ENCODE measurements around the gene UGCG. TPM values are rescaled to one million over a fixed set of nuclear protein-coding genes. Genes with fewer than 3 reads are reported as not detected.

Gene UGCG
- total and polyA plus RNA-seq, 9 of the 15 experiments (the other 6 are each of a cell fraction or from before 2014, with no cell fraction given): 20.0 to 40.3 (median 29.2) TPM

DNA sequence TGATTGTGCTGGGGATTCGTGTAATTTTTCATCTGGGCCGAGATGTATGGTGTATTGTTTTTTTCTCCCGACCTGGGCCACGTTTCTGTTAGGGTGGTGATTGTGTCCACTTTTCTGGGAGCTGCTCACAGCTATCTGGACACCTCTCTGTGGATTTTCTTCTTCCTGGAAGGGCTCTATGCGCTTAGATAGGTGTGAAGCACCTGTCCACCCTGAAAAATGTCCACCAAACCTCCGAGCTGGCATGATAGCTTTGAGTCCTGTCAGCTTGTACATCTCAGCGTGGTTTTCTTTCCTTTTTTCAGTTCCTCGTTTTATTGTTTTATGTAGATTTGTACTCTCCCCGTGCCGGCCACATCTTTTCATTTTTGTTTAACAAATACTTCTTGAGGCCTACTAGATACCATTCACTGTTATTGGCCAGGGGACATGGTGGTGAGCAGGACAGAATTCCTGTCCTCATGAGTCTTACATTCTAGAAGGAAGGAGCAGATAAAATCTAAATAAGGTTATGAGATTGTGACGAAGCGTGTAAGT lies 1.1 kb downstream of the UGCG start (continued):
- 0 out of 2 replicates have a peak, but pooled peaks have one; percentile 23 for TF ChIP-seq CBX5 (IDR thresholded peaks at IDR 0.05; ENCODE audit: borderline replicate concordance, low read depth)
- TF ChIP-seq MYC (IDR thresholded peaks at IDR 0.05; ENCODE audit: low read depth, low read length): no peak
- TF ChIP-seq MYC (CRISPR knock-in tag; IDR thresholded peaks at IDR 0.05; ENCODE audit: borderline replicate concordance, low read depth): no peak
- TF ChIP-seq PYGO2 (tag; IDR thresholded peaks at IDR 0.05): 0 out of 2 replicates have a peak, but pooled peaks have one; percentile 35
- TF ChIP-seq RCOR1 (IDR thresholded peaks at IDR 0.05; ENCODE audit: borderline replicate concordance in 1 of 2, low read depth in 2 of 2, low read length in 2 of 2): 0 out of 4 replicates have a peak, but pooled peaks of 1 of the 2 experiments have one; percentile 14
- TF ChIP-seq JUNB (CRISPR knock-in tag; conservative IDR thresholded peaks at IDR 0.05): no peak
- no peak for TF ChIP-seq VEZF1 (CRISPR knock-in tag; IDR thresholded peaks at IDR 0.05)
- TF ChIP-seq ZBTB5 (IDR thresholded peaks at IDR 0.05): no peak
- TF ChIP-seq MTA1 (IDR thresholded peaks at IDR 0.05; ENCODE audit: borderline replicate concordance): no peak
- peak in 1 of 2 experiments; percentile 92; a peak in 2 of 3 replicates for TF ChIP-seq CBX3 (IDR thresholded peaks at IDR 0.05; ENCODE audit: borderline replicate concordance in 1 of 2, low read length in 2 of 2)
- TF ChIP-seq ZFP91 (CRISPR knock-in tag; IDR thresholded peaks at IDR 0.05): no peak
- TF ChIP-seq NFRKB (IDR thresholded peaks at IDR 0.05; ENCODE audit: low read depth): no peak
- peak; percentile 36 to 38; a peak in 1 of 4 replicates for TF ChIP-seq ARNT (IDR thresholded peaks at IDR 0.05)
- no peak for TF ChIP-seq HDAC6 (IDR thresholded peaks at IDR 0.05; ENCODE audit: low read depth, low read length)
- TF ChIP-seq NFYB (IDR thresholded peaks at IDR 0.05; ENCODE audit: extremely low read depth, insufficient read length): no peak
- TF ChIP-seq HNRNPK (IDR thresholded peaks at IDR 0.05; ENCODE audit: low read depth, low read length, poor library complexity, severe bottlenecking): no peak
- 0 out of 2 replicates have a peak, but pooled peaks have one; percentile 68 for TF ChIP-seq CBX1 (IDR thresholded peaks at IDR 0.05; ENCODE audit: low read depth)
- peak; percentile 44; the same call in 1 of the 2 replicates for TF ChIP-seq E2F1 (CRISPR knock-in tag; IDR thresholded peaks at IDR 0.05)
- TF ChIP-seq ZNF668 (CRISPR knock-in tag; IDR thresholded peaks at IDR 0.05): no peak
- no peak for TF ChIP-seq ZNF785 (CRISPR knock-in tag; IDR thresholded peaks at IDR 0.05)
- no peak for TF ChIP-seq POLR2AphosphoS5 (IDR thresholded peaks at IDR 0.05; ENCODE audit: control insufficient read depth, insufficient read depth, low read depth, low read length)
